Ectodermal cell (in vitro differentiated cells): Measurements from ENCODE around the gene ITPR3.

Experiments used
- H3K27ac ChIP-seq: 2 replicates; pipeline ENCODE4 v1.7.0; 2013; ENCODE audit warnings: mild to moderate bottlenecking, low read depth, low read length; ENCODE audit not compliant: insufficient read depth, poor library complexity, severe bottlenecking
- H3K27me3 ChIP-seq: 2 replicates; pipeline ENCODE4 v1.7.0; 2013; ENCODE audit warnings: mild to moderate bottlenecking, low read length; ENCODE audit not compliant: insufficient read depth, control insufficient read depth, poor library complexity, severe bottlenecking
- H3K36me3 ChIP-seq: one replicate; pipeline ENCODE4 v1.7.0; 2013; ENCODE audit warnings: low read length; ENCODE audit not compliant: control insufficient read depth, insufficient read depth
- H3K4me1 ChIP-seq: one replicate; pipeline ENCODE4 v1.7.0; 2013; ENCODE audit warnings: low read length; ENCODE audit not compliant: control insufficient read depth, insufficient read depth
- H3K4me3 ChIP-seq: 2 replicates; pipeline ENCODE4 v1.7.0; 2013; ENCODE audit warnings: low read depth, low read length, control low read depth; ENCODE audit not compliant: insufficient read depth
- H3K9me3 ChIP-seq: 2 replicates; pipeline ENCODE4 v1.7.0; 2013; ENCODE audit warnings: mild to moderate bottlenecking, low read length, moderate library complexity; ENCODE audit not compliant: control insufficient read depth
- WGBS, 2 experiments: methylation state at CpG; one replicate each; pipeline ENCODE4 v1.1.7; 2013; ENCODE audit warnings: missing lambda C conversion rate in 2 of 2; 5-methylcytosine and 5-hydroxymethylcytosine counted together

Gene ITPR3

GRCh38 chr6:33723371-33724085 is 102.4 kb downstream of the ITPR3 start:
- WGBS, 2 experiments, result 90% methylated on average over 3 of the region's 3 CpGs
- no peak overlapping the region for H3K4me3 ChIP-seq
- H3K27ac ChIP-seq, result no peak overlapping the region
- no peaks in the 10 kb centered on the region for H3K9me3 ChIP-seq
- no peaks in the 10 kb centered on the region for H3K4me1 ChIP-seq
- H3K27me3 ChIP-seq, result no peaks in the 10 kb centered on the region
- no peaks in the 10 kb centered on the region for H3K36me3 ChIP-seq

GRCh38 chr6:33724102-33725023 is 103.2 kb downstream of the ITPR3 start:
- Histone ChIP-seq H3K27ac (no peak overlapping the region), H3K36me3 (no peaks in the 10 kb centered on the region), H3K27me3 (no peaks in the 10 kb centered on the region), H3K4me3 (no peak overlapping the region), H3K4me1 (no peaks in the 10 kb centered on the region), H3K9me3 (no peaks in the 10 kb centered on the region)
- WGBS, 2 experiments, result 84 to 85% methylated on average over 13 of the region's 13 CpGs

GRCh38 chr6:33725222-33725621 is 104.1 kb downstream of the ITPR3 start:
- H3K4me3 ChIP-seq, result no peak overlapping the region
- 88 to 94% methylated on average over 14 of the region's 14 CpGs for WGBS, 2 experiments
- no peaks in the 10 kb centered on the region for H3K36me3 ChIP-seq
- no peak overlapping the region for H3K27ac ChIP-seq
- H3K9me3 ChIP-seq, result no peaks in the 10 kb centered on the region
- H3K27me3 ChIP-seq, result no peaks in the 10 kb centered on the region
- H3K4me1 ChIP-seq, result no peaks in the 10 kb centered on the region

GRCh38 chr6:33725891-33726673 is 105.0 kb downstream of the ITPR3 start:
- Histone ChIP-seq H3K27me3 (no peaks in the 10 kb centered on the region), H3K27ac (no peak overlapping the region), H3K4me3 (no peak overlapping the region), H3K36me3 (no peaks in the 10 kb centered on the region), H3K4me1 (no peaks in the 10 kb centered on the region), H3K9me3 (no peaks in the 10 kb centered on the region)
- 86% methylated on average over 7 of the region's 7 CpGs for WGBS, 2 experiments

GRCh38 chr6:33726696-33727095 is 105.6 kb downstream of the ITPR3 start:
- Histone ChIP-seq H3K27me3 (no peaks in the 10 kb centered on the region), H3K4me3 (no peak overlapping the region), H3K36me3 (no peaks in the 10 kb centered on the region), H3K9me3 (no peaks in the 10 kb centered on the region), H3K4me1 (no peaks in the 10 kb centered on the region), H3K27ac (no peak overlapping the region)
- 95 to 97% methylated on average over 15 of the region's 15 CpGs for WGBS, 2 experiments

GRCh38 chr6:33727126-33727525 is 106.0 kb downstream of the ITPR3 start:
- H3K4me3 ChIP-seq, result no peak overlapping the region
- WGBS, 2 experiments, result 94 to 95% methylated on average over 7 of the region's 7 CpGs
- H3K27ac ChIP-seq, result no peak overlapping the region
- no peaks in the 10 kb centered on the region for H3K9me3 ChIP-seq
- H3K4me1 ChIP-seq, result no peaks in the 10 kb centered on the region
- no peaks in the 10 kb centered on the region for H3K36me3 ChIP-seq
- H3K27me3 ChIP-seq, result no peaks in the 10 kb centered on the region

GRCh38 chr6:33727932-33728331 is 106.8 kb downstream of the ITPR3 start:
- Histone ChIP-seq H3K9me3 (no peaks in the 10 kb centered on the region), H3K4me3 (no peak overlapping the region), H3K36me3 (no peaks in the 10 kb centered on the region), H3K27me3 (no peaks in the 10 kb centered on the region), H3K4me1 (no peaks in the 10 kb centered on the region), H3K27ac (no peak overlapping the region)
- WGBS, 2 experiments, result 91 to 96% methylated on average over 11 of the region's 11 CpGs

- Histone ChIP-seq H3K9me3 (no peaks in the 10 kb centered on the region), H3K27me3 (no peaks in the 10 kb centered on the region)
Measured at GRCh38 chr6:33728438-33728837, 107.3 kb downstream of the ITPR3 start.

GRCh38 chr6:33729059-33729458 is 107.9 kb downstream of the ITPR3 start:
- Histone ChIP-seq H3K27ac (no peak overlapping the region), H3K27me3 (no peaks in the 10 kb centered on the region)
- WGBS, 2 experiments, result 93 to 97% methylated on average over 6 of the region's 6 CpGs

More at GRCh38 chr6:33728438-33728837, 107.3 kb downstream of the ITPR3 start:
- H3K4me1 ChIP-seq, result no peaks in the 10 kb centered on the region
- no peaks in the 10 kb centered on the region for H3K36me3 ChIP-seq
- H3K4me3 ChIP-seq, result no peak overlapping the region
- WGBS, 2 experiments, result 95 to 96% methylated on average over 11 of the region's 11 CpGs
- no peak overlapping the region for H3K27ac ChIP-seq

GRCh38 chr6:33730611-33731010 is 109.5 kb downstream of the ITPR3 start:
- Histone ChIP-seq H3K4me1 (no peaks in the 10 kb centered on the region), H3K27ac (no peak overlapping the region), H3K9me3 (no peaks in the 10 kb centered on the region), H3K27me3 (no peaks in the 10 kb centered on the region), H3K36me3 (no peaks in the 10 kb centered on the region), H3K4me3 (no peak overlapping the region)
- 77 to 78% methylated on average over 10 of the region's 10 CpGs for WGBS, 2 experiments

More at GRCh38 chr6:33729059-33729458, 107.9 kb downstream of the ITPR3 start:
- Histone ChIP-seq H3K4me3 (no peak overlapping the region), H3K9me3 (no peaks in the 10 kb centered on the region), H3K36me3 (no peaks in the 10 kb centered on the region), H3K4me1 (no peaks in the 10 kb centered on the region)
